GM12892 (cell line): ENCODE results near the gene TUBG2.
A peak's percentile ranks its signal among the peaks of the same experiment; 100 is the strongest.
"Not testable (repeated sequence)": the region's sequence is repeated elsewhere in the genome, so short reads cannot be mapped to it uniquely, and the experiment has no call there.

Experiments used
- DNase-seq: peaks from one replicate; pipeline ENCODE4 v3.0.0; 2011; ENCODE audit not compliant: insufficient read length
- FAIRE-seq: peaks from 2 replicates; lab custom pipeline; 2011; peaks lifted over from hg19 to GRCh38; lab: Jason Lieb, UNC
- POLR2A ChIP-seq: IDR thresholded peaks from 2 replicates; pipeline ENCODE4 v1.6.1; 2011; ENCODE audit warnings: low read depth, low read length, control low read depth
- POLR2AphosphoS5 ChIP-seq: IDR thresholded peaks from 2 replicates; pipeline ENCODE4 v1.6.1; 2011; ENCODE audit warnings: low read depth, low read length, control low read depth
- TAF1 ChIP-seq: IDR thresholded peaks from 2 replicates; pipeline ENCODE4 v1.6.1; 2011; ENCODE audit warnings: low read depth, mild to moderate bottlenecking, control low read depth, low read length, borderline replicate concordance

Gene TUBG2

DNA sequence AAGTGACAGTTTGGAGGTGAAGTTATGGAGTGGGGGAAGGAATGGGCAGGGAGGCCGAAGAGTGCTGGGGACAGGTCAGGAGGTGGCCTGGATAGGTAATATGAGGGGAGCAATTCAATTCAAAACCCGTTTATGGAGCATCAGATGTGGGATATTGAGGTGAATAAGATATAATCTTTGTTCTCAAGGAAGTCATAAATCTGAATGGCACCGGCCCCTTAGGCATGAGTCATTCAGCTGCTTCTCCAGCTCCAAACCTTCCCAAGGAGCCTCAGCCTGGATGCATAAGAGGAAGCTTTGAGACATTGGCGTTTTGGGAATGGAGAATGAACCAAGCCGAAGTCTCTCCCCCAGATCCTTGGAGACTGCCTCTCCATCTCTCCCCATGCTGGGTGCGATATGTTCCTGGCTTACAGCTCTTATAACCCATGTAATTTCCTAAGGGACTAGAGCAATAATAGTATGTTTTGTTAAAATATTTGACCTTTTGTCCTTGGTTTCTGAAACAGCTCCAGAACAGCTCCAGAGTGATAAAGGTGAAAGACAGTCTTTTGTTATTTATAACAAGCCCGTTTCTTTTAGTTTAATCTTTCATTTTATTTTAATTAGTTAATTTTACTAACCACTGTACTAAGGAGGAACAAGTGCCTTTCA, 1.7 kb downstream of the TUBG2 start:
- FAIRE-seq, result no peak
- DNase-seq, result no peak
- TF ChIP-seq TAF1 (no peak), POLR2A (no peak), POLR2AphosphoS5 (no peak)

DNA sequence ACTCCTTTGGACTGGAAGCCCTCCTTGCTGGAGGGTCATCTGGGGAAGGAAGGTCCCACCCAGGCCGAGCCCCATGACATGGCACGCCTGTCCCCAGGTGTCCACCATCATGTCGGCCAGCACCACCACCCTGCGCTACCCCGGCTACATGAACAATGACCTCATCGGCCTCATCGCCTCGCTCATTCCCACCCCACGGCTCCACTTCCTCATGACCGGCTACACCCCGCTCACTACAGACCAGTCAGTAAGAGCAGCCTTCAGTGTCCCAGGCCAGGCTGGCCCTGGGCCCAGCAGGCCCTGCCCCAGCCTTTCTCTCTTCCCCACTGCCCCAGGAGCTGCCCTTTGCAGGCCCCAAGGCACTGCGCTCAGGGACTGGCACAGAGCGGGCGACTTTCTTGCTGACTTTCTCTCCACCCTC, 6.5 kb downstream of the TUBG2 start:
- no peak for DNase-seq

DNA sequence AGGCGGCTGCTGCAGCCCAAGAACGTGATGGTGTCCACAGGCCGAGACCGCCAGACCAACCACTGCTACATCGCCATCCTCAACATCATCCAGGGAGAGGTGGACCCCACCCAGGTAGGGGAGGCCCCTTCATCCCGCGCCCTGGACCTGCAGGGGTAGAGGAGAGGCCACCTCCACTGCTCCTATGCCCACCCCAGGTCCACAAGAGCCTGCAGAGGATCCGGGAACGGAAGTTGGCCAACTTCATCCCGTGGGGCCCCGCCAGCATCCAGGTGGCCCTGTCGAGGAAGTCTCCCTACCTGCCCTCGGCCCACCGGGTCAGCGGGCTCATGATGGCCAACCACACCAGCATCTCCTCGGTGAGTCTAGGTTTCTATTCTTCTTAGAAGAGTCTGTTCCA, 7.0 kb downstream of the TUBG2 start:
- not testable (repeated sequence) for FAIRE-seq, DNase-seq

More for the DNA sequence above, 6.5 kb downstream of the TUBG2 start:
- FAIRE-seq, result no peak
- TF ChIP-seq POLR2AphosphoS5, result no peak
- no peak for TF ChIP-seq TAF1
- no peak for TF ChIP-seq POLR2A

DNA sequence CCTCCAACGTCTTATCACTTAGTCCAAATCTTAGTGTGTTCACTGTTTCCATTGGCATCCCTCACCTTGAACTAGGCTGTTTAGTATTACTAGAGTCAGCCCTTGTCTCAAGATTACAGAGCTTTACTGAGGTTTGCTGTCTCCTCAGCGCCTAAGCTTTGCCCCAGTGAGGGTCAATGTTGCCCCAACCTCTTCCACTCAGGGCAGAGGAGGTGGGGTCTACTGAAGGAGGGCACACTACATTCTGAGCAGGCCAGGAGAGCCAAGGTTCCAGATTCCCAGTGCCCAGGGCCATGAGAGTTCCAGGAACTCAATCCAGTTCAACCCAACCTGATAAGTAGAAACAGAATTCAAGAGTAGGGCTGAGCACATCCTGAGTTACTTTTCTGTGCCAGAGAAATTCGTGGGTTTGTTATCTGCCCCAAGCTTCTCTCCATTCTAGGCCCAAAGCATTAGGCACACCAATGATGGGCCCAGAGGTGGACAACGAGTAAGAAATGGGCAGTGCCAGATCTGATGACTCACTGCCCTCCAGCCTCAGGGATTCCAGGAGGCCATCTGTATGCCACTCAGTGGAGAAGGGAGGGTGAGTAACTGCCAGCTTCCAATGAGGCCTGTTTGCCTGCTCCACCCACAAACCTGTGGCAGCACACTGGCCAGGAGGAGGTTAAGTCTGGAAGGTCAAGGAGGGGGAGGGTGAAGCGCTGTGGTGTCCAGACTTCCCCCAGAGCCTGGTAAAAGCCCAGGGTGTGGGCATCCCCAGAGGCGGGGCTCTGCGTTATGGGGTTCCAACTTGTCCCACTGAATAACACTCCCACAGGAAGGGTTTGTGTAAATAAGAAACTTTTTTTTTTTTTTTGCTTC, 8.2 kb downstream of the TUBG2 start:
- FAIRE-seq (no peak), DNase-seq (no peak)
- TF ChIP-seq POLR2AphosphoS5, result no peak
- TF ChIP-seq POLR2A, result no peak
- TF ChIP-seq TAF1, result no peak

DNA sequence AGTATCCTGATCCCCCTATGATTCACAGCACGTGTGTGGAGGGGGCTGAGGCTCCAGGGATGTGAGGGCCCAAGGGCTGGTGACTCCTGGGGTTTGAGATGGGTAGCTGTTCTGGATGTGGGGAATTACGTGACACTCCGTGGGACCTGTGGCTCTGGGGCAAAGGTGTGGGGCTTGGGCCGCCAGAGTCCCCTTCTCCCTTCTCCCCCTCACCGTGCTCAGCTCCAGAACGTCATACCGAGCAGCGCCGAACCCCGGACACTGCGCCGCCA, 10.6 kb downstream of the TUBG2 start:
- no peak for TF ChIP-seq POLR2A
- TF ChIP-seq TAF1, result no peak
- no peak for TF ChIP-seq POLR2AphosphoS5
- no peak for FAIRE-seq

DNA sequence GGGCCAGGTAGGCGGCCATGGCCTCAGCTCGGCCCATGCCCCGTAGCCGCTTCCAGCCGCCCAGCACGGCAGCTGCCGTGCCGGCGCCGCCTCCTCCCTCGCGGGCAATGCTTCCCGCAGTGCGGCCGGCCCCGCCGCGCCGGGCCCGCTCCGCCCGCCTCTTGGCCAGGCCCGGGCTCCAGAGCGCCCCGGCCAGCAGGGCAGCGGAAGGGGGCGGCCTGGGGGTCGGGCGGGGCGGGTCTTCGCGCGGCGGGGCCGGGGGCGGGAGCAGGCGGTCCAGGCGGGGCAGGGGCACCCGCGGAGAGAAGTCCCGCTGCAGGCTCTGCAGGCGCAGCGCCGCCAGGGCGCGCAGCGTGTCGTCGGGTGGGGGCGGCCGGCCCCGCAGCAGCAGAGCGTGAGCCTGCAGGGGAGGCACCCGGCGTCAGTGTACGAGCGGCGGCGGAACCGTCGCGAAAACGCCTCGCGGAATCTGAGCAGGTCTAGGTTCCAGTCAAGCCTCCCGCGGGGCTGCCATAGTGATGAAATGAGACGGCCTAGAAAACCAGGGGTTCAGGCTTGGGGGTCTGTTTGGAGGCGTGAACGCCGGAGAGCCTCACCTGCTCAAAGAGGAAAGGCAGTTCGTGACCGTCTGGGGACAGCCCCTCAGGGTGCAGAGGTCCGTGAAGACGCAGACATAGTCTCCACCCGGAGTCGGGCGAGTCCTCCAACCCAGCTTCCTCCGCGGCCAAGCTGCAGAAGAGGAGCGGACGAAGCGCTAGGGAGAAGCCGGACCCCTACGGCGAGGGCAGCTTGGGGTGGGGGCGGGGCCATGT, 11.1 kb downstream of the TUBG2 start:
- peak; percentile 69 for DNase-seq
- no peak for TF ChIP-seq POLR2A
- TF ChIP-seq TAF1, result no peak
- no peak for TF ChIP-seq POLR2AphosphoS5
- peak; percentile 87 for FAIRE-seq

More for the DNA sequence above, 10.6 kb downstream of the TUBG2 start:
- DNase-seq, result no peak

DNA sequence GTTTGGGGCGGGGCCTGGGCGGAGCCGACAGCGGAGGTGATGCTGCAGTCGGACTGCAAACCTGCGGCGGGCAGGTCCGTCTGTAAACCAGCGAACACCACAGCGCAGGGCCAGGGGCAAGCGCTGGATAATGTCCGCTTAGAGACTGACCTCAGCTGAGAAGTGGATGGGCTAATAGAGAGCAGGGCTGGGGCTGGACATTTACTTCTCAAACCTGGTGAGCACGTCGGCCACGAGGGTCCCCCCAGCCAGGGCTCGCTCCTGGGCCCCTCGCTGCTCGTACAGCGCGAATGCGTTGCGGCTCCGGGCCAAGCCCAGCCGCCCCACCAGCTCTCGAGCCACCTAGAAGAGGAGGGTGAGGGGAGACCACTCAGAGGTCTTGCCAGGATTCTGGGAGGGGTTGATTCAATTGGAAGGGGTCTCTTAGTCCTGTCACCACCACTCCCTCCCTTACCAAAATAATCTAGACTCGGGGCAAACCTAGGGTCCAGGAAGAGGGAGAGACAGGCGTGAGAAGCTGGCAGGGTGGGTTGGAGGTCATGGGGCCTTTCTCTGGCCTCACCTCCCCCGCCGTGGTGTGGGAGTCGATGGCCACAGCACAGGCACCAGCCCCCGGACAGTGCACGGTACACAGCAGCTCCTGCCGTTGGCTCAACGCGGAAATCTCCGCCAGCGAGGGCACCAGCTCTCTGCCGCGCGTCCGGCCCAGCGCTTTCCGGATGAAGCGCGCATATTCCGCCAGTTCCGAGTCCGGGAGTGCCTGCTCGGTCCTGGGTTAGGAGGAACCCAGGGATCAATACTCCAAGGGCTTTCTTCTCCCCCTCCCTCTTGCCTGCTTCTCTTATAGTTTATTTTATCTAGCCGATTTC, 11.9 kb downstream of the TUBG2 start:
- DNase-seq (no peak), FAIRE-seq (no peak)
- TF ChIP-seq POLR2AphosphoS5 (no peak), TAF1 (no peak), POLR2A (no peak)

DNA sequence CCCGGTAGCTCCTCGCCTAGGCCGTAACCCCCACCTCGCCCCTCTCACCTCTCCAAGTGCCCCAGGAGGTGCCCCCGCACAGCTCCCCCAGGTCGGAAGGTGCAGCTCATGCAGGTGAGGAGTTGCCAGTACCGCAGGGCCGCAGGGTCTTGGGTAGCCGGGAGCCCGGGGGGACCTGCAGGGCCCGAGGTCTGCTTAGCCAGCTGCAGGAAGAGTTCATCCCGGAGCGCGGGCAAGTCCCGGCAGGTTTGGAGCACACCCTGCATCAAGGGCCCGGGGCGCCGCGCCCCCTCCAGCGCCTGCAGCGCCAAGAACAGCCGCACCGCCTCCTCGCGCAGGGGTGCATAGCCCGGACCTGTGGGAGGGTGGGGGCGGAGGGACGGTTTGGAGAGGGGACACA, 13.0 kb downstream of the TUBG2 start:
- no peak for TF ChIP-seq POLR2A
- no peak for TF ChIP-seq POLR2AphosphoS5
- TF ChIP-seq TAF1, result no peak
- DNase-seq, result no peak
- no peak for FAIRE-seq

DNA sequence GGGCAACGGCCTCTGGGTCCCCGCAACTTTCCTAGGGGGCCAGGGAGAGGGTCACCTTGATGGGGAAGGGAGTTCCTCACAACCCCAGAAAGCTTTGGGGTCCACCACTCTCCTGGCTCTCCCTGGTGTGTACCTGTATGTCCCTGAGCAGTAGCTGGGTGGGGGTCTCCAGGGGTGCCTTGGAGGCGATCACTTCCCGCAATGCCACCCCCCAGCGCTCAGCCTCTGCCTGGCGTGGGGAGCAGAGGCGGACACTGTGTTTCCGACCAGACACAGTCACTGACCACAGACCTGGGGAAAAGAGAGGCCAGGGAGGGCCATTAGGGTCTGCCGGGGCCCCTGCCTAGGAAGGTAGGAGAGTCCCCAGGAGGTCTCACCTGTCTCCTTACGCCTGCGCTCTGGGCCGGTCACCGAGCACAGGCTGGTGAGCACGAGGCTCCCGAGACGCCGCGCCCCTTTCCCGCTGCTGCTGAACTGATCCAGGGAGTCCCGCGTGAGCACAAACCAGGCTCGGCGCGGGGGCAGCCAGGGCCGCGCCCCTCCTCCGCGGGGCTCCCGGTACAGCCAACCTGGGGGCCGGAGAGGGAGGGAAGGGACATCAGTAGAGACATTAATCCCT, 14.3 kb downstream of the TUBG2 start:
- TF ChIP-seq TAF1 (no peak), POLR2A (no peak), POLR2AphosphoS5 (no peak)
- DNase-seq (no peak), FAIRE-seq (no peak)

DNA sequence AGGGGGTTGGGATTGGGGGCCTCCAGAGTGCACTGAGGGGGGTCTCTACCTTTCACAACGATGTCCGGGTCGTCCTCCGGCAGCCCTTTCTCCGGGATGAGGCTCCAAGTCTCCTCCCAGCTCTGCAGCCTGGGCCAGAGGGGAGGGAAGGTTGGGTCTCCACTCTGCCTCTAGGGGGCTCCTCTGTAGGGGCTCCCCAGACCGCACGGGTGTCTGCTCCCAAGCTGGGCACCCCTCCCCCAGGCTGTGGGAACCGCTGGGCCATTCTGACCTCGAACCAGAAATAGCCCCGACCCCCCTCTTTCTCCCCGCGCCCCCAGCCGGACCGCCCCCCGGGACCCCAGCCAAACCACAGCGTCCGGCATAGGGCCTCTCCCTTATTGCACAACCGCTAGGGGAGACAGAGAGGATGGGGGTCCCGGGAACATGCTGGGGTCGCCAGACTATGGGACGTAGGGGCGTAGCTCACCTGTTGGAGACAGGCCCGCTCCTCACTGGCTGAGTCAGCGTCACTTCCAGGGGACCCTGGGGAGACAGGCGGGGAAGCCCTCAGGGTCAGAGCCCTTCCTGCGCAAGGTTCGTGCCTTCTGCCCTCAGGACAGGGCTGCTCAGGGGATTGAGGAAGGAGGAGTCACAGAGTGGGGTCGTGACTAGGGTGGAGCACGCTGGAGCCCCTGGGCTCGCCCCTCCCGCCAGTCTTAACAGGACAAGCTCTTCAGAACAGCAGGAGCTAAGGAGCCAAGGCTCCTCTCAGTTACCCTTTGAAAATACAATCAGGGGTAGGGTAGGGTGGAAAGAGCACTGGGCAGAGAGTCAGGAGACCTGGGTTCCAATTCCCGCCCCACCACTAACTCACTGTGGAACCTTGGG, 15.0 kb downstream of the TUBG2 start:
- peak; percentile 83 for DNase-seq
- FAIRE-seq, result peak; percentile 72
- no peak for TF ChIP-seq POLR2A
- TF ChIP-seq POLR2AphosphoS5, result no peak
